Astrocyte (in vitro differentiated cells and primary cell): ENCODE data around the gene VASP.

Experiments
- CTCF ChIP-seq: IDR thresholded peaks from 2 replicates; pipeline ENCODE4 v1.5.1; 2011; ENCODE audit warnings: low read depth, mild to moderate bottlenecking, inconsistent platforms, low read length, moderate library complexity; ENCODE audit not compliant: insufficient read depth
- EZH2 ChIP-seq: IDR thresholded peaks from 2 replicates; pipeline ENCODE4 v1.6.1; 2012; ENCODE audit warnings: mild to moderate bottlenecking, low read length, inconsistent platforms; ENCODE audit not compliant: insufficient read depth

- TF ChIP-seq CTCF (no peak), EZH2 (no peak)
Measured at GRCh38 chr19:45554481-45554880, 47.2 kb downstream of the VASP start.
